GM18505 (cell line): ENCODE data around the gene PTEN.
"Not testable (repeated sequence)": the region's sequence is repeated elsewhere in the genome, so short reads cannot be mapped to it uniquely, and the experiment has no call there.

Source experiments
- ATAC-seq: cut with Tn5 transposase; IDR thresholded peaks from one replicate; pipeline ENCODE4 v1.9.1; 2021; ENCODE audit not compliant: unreplicated experiment
- POLR2A ChIP-seq: IDR thresholded peaks from 4 replicates; pipeline ENCODE4 v1.6.1; 2011; ENCODE audit warnings: borderline replicate concordance; ENCODE audit not compliant: insufficient read depth, insufficient read length; ENCODE audit errors: extremely low read depth

Gene PTEN

DNA sequence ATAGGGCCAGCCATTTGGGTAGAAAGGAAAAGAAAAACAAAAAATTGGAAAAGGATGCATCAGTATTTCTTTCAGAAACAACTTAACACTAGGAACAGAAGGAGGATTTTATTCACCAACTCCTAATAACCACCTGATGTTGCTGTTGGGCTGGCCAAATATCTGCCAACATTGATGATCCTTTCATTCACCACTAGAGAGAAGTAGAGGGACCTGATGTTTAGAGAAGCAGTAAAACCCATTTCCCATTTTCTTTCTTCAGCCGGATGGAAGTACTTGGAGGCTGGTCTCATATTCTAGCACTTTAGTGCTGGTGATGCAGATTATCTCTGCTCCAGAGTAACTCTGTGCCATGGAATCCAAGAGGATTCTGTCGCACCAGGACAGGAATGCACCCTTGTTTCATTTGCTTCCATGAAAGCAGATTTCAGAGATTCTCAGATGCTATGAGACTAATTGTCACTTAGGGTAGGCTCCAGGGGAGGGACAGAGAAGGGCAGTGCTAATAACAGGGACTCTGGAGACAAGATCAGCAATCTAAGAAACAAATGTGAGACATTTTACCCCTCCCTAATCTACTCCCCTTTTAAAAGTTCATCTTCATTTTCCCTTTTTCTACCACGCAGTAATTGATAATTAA, 3.1 kb upstream of the PTEN start:
- no peak for ATAC-seq
- no peak for TF ChIP-seq POLR2A

DNA sequence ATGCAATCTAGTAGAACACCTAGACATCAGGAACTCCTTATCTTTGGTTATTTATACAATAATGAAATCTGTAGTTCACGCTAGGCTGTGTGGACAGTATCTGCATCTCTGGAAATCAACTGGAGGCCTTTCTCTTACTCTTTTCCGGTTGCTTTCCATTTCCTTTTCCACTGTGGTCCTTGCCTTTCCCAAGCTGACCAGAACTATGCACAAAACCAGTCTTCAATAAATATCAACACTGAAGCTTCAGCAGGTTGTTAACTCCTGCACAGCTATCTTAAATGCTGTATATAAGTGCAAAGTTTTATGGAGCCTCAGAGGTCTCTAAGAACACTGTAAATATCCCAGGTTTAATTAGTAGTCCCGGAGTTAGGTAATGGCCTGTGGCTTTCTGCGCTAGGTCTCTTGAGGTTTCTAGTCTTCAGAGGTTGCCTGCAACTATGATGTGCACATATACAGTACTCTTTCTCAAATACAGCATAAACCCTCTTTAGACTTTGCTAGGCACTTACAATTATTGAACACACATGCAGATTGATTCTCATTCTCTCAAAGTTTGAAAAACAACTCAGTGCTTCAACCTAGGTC, 2.5 kb upstream of the PTEN start:
- TF ChIP-seq POLR2A, result no peak
- ATAC-seq, result no peak

DNA sequence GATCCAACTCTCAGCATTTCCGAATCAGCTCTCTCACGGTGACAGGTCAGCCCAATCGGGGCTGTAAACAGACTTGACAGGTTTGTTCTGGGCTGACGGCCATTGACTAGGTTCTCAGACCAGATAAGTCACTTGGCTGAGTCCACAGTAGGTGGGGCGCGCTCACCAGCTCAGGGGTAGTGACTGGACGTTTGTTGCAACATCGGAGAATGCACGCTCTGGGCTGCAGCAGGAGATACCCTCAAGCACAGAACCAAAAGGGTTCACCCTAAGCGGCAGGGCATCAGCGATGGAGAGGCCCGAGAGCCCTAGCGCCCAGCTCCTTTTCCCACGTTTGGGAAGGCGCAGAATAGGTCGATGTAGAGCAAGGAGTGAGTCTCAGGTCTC, 1.9 kb upstream of the PTEN start:
- TF ChIP-seq POLR2A, result no peak
- ATAC-seq, result peak; percentile 10

DNA sequence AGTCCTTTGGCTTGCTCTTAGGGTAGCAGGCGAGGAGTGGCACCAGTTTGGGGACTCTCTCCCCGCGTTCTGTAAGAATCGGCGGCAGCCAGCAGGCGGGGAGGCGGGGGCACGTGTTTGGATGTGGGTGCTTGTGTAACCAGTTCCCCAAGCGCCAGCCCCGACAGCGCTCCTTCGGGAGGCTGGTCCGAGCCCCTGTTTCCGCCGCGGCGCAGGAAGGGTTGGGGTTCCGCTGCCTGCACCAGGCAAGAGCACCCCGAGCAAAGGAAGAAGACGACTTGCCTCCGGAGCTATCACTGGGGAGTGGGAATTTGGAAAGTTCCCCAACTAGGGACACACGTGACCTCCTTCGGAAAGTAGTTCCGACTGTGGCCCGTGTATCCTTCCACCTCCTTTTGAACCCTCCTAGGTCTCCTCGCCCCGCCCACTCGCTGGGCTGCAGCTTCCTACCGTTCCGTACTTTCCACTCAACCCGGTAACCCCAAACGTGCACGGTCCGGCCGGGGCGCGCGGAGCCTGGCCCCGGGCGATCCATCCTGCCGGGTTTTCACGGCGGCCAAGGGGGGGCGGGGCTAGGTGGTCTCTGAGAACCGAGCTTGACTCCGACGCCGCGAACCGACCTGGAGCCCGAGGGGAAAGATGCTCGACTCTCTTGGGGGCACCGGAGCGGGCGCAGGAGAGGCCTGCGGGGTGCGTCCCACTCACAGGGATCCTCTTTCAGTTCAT, 1.3 kb upstream of the PTEN start:
- peak; percentile 89 for TF ChIP-seq POLR2A
- peak; percentile 52 for ATAC-seq

DNA sequence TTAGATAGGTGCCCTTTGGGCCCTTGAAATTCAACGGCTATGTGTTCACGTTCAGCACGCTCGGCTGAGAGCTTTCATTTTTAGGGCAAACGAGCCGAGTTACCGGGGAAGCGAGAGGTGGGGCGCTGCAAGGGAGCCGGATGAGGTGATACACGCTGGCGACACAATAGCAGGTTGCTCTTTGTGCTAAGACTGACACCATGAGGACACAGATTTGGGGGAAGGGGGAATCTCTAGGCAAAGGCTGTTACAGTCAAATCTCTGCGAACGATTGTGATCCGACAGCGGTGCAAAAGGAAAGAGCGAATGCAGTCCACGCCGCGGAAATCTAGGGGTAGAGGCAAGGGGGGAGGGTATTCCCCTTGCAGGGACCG, 759 bp upstream of the PTEN start:
- peak; percentile 10 for ATAC-seq
- TF ChIP-seq POLR2A, result no peak

DNA sequence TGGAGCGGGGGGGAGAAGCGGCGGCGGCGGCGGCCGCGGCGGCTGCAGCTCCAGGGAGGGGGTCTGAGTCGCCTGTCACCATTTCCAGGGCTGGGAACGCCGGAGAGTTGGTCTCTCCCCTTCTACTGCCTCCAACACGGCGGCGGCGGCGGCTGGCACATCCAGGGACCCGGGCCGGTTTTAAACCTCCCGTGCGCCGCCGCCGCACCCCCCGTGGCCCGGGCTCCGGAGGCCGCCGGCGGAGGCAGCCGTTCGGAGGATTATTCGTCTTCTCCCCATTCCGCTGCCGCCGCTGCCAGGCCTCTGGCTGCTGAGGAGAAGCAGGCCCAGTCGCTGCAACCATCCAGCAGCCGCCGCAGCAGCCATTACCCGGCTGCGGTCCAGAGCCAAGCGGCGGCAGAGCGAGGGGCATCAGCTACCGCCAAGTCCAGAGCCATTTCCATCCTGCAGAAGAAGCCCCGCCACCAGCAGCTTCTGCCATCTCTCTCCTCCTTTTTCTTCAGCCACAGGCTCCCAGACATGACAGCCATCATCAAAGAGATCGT, 598 bp downstream of the PTEN start:
- ATAC-seq, result peak; percentile 7

DNA sequence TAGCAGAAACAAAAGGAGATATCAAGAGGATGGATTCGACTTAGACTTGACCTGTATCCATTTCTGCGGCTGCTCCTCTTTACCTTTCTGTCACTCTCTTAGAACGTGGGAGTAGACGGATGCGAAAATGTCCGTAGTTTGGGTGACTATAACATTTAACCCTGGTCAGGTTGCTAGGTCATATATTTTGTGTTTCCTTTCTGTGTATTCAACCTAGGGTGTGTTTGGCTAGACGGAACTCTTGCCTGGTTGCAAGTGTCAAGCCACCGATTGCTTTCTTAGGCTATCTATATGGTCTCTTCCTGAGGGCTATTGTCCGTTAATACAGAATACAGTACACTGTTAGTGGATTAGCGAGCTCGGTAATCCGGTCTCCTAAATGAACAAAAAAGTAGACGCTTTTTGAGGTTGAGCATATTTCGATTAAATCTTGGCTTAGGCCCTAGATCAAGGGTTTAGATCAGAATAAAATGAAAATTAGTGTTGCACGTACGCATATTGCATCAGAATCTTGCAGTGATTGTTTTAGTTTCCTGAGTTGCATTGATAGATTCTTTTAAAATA, 1.2 kb downstream of the PTEN start:
- TF ChIP-seq POLR2A, result no peak
- no peak for ATAC-seq

DNA sequence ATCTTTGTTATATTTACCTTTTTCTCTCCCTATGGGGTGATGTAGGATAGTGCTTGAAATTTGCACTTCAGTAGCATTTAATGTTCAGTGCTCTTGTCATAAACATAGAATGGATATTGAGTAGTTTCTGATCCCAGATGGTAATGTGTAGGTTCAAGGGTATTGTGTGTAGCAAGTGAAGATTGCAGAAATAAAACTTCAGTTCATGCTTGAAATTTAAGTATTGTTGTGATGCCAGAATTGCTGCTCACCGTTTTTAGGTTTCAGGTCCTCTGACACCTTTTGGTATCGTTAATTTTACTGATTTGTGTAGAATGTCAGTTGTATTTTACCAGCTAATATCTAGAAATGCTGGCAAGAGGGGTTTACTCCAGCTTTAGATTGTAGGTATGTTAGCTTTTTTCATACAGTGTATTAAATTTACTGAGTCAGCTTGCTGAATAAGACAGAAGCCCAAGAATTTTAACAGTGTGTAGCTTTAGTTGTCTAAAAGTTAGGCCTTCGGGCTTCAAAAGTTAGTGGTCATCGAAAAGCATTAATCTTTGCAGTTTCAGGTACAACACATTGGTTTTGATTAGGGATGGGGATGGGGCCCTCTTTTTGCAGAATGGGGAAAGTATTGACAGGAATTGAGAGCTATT, 1.9 kb downstream of the PTEN start:
- ATAC-seq, result no peak
- TF ChIP-seq POLR2A, result no peak

DNA sequence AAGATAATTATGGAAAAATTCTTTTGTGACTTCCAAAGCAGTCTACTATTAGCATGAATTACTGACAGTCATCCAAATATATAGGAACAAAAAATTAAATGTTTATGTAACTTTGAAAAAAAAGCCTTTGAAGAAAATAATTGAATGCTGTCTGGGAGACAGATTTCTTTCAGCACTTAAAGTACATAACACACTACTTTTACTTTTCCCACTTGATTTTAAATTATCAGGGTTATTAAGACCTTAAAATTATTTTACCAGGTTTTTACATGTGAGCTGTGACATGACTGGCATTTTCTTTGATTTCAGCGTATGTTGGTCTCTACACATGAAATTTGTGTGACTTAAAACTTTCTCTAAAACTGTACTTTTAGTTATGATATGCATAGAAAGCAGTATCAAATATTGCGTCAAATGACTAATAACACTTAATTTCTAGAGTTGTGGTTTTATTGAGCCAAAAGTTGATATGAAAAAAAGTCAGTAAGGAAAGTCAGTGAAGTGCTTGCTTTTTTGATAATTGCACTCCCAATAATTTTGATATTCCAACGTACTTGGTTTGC, 3.1 kb downstream of the PTEN start:
- TF ChIP-seq POLR2A, result no peak
- no peak for ATAC-seq

DNA sequence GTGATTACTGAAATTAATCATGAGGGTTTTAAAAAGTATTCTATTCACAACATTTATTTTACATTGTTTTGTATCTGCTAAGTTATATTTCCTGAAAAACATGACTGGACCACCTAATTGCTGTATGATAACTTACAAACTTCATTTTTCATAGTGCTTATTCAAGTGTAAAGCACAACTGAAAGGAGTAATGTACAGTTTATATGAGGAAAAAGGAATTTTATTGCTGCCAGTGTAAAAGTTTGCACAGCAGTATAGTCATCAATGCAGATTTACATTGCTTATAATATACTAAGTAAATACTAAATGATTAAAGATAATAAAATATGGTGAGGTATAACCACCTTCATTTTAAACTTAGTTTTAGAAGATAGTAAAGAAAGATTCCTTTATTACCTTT, 4.0 kb downstream of the PTEN start:
- ATAC-seq, result no peak
- no peak for TF ChIP-seq POLR2A

DNA sequence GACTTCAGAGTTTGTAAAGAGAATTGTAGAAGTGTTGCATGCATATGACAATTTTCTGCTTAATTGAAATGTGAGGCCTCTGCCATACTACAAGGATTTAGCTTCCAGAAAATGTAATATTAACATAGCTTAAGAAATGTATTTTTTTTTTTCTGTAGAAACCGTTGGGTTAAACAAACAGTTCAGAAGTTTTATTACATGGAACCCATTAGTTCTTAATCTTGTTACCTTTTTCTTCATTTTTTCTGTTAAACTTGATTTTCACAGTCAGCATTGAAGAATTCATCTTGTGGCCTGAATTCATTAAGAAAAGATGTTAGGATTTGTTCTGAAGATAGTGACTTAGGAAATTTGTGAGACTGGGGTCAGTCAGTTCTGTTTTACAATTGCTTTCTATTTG, 4.9 kb downstream of the PTEN start:
- TF ChIP-seq POLR2A, result no peak
- ATAC-seq, result no peak

DNA sequence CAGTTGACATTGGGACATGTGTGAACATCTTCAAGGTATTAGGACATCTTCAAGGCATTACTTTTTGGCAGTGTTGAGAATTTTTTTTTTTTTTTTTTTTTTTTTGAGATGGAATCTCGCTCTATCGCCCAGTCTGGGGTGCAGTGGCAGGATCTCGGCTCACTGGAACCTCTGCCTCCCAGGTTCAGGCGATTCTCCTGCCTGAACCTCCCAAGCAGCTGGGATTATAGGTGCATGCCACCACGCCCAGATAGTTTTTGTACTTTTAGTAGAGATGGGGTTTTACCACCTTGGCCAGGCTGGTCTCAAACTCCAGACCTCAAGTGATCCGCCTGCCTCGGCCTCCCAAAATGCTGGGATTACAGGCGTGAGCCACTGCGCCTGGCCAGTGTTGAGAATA, 5.7 kb downstream of the PTEN start:
- not testable (repeated sequence) for ATAC-seq
